Dendritic cell treated with granulocyte-macrophage colony-stimulating factor and Interleukin-4, amounts not matched to agents 40 ng/mL and 50 ng/mL, for 4 days (primary cell): ENCODE measurements around the gene PLA2G2E.
"Not testable (repeated sequence)": the region's sequence is repeated elsewhere in the genome, so short reads cannot be mapped to it uniquely, and the experiment has no call there.

Experiments
- H3K27ac Mint-ChIP-seq: one replicate; pipeline ENCODE4 v1.8.0; 2022; ENCODE audit warnings: mild to moderate bottlenecking, mixed read lengths
- H3K27me3 Mint-ChIP-seq: one replicate; pipeline ENCODE4 v1.8.0; 2022; ENCODE audit warnings: mild to moderate bottlenecking, mixed read lengths
- H3K36me3 Mint-ChIP-seq: one replicate; pipeline ENCODE4 v1.8.0; 2022; ENCODE audit warnings: low read depth, mixed read lengths
- H3K4me1 Mint-ChIP-seq: one replicate; pipeline ENCODE4 v1.8.0; 2022; ENCODE audit warnings: low read depth, mixed read lengths
- H3K4me3 Mint-ChIP-seq: one replicate; pipeline ENCODE4 v1.8.0; 2022; ENCODE audit warnings: mild to moderate bottlenecking, moderate library complexity, mixed read lengths
- H3K9me3 Mint-ChIP-seq: one replicate; pipeline ENCODE4 v1.8.0; 2022; ENCODE audit warnings: mixed read lengths
- intact Hi-C: fragments of 100-400 bp; cut with micrococcal nuclease; formaldehyde crosslinking; loops from one replicate; pipeline ENCODE4 v1.15.0; 2022

PLA2G2E gene

GRCh38 chr1:19942657-19943056, 19.2 kb upstream of the PLA2G2E start:
- Mint-ChIP-seq H3K36me3 (no peaks in the 10 kb centered on the region), H3K4me1 (no peaks in the 10 kb centered on the region), H3K27me3 (peaks cover 16% of the 10 kb centered on the region), H3K9me3 (no peaks in the 10 kb centered on the region), H3K4me3 (no peak overlapping the region), H3K27ac (no peak overlapping the region)
- intact Hi-C loops: no loop called here

GRCh38 chr1:19942088-19942487, 18.7 kb upstream of the PLA2G2E start:
- Mint-ChIP-seq H3K27me3 (peaks cover 16% of the 10 kb centered on the region), H3K27ac (no peak overlapping the region), H3K4me1 (no peaks in the 10 kb centered on the region), H3K9me3 (no peaks in the 10 kb centered on the region), H3K36me3 (no peaks in the 10 kb centered on the region), H3K4me3 (no peak overlapping the region)
- intact Hi-C loops: no loop called here

- no peaks in the 10 kb centered on the region for H3K4me1 Mint-ChIP-seq
Observed at GRCh38 chr1:19941206-19941568, 17.8 kb upstream of the PLA2G2E start.

GRCh38 chr1:19940486-19941205, 17.2 kb upstream of the PLA2G2E start:
- peaks cover 9% of the 10 kb centered on the region for H3K27me3 Mint-ChIP-seq
- no peaks in the 10 kb centered on the region for H3K36me3 Mint-ChIP-seq
- H3K27ac Mint-ChIP-seq: no peak overlapping the region
- no peak overlapping the region for H3K4me3 Mint-ChIP-seq
- intact Hi-C loops: no loop called here
- no peaks in the 10 kb centered on the region for H3K4me1 Mint-ChIP-seq
- no peaks in the 10 kb centered on the region for H3K9me3 Mint-ChIP-seq

More at GRCh38 chr1:19941206-19941568, 17.8 kb upstream of the PLA2G2E start:
- H3K27ac Mint-ChIP-seq: no peak overlapping the region
- H3K27me3 Mint-ChIP-seq: peaks cover 13% of the 10 kb centered on the region
- intact Hi-C loops: no loop called here
- H3K36me3 Mint-ChIP-seq: no peaks in the 10 kb centered on the region
- H3K4me3 Mint-ChIP-seq: no peak overlapping the region
- H3K9me3 Mint-ChIP-seq: no peaks in the 10 kb centered on the region

GRCh38 chr1:19938472-19938871, 15.1 kb upstream of the PLA2G2E start:
- Mint-ChIP-seq H3K4me1 (no peaks in the 10 kb centered on the region), H3K36me3 (no peaks in the 10 kb centered on the region), H3K27ac (no peak overlapping the region), H3K9me3 (peaks cover 2% of the 10 kb centered on the region), H3K4me3 (no peak overlapping the region), H3K27me3 (peaks cover 6% of the 10 kb centered on the region)
- intact Hi-C loops: no loop called here

- H3K36me3 Mint-ChIP-seq: no peaks in the 10 kb centered on the region
- no peak overlapping the region for H3K4me3 Mint-ChIP-seq
- no peak overlapping the region for H3K27ac Mint-ChIP-seq
- H3K27me3 Mint-ChIP-seq: peaks cover 6% of the 10 kb centered on the region
- intact Hi-C loops: no loop called here
- no peaks in the 10 kb centered on the region for H3K4me1 Mint-ChIP-seq
- H3K9me3 Mint-ChIP-seq: peaks cover 25% of the 10 kb centered on the region
Observed at GRCh38 chr1:19936061-19936750, 12.8 kb upstream of the PLA2G2E start.

- Mint-ChIP-seq H3K4me1 (no peaks in the 10 kb centered on the region), H3K27me3 (peaks cover 4% of the 10 kb centered on the region), H3K27ac (no peak overlapping the region)
Observed at GRCh38 chr1:19934336-19934735, 10.9 kb upstream of the PLA2G2E start.

GRCh38 chr1:19932866-19933265, 9.4 kb upstream of the PLA2G2E start:
- Mint-ChIP-seq H3K27ac (no peak overlapping the region), H3K36me3 (no peaks in the 10 kb centered on the region), H3K4me3 (no peak overlapping the region), H3K27me3 (peaks cover 5% of the 10 kb centered on the region), H3K4me1 (no peaks in the 10 kb centered on the region), H3K9me3 (peaks cover 41% of the 10 kb centered on the region)
- intact Hi-C loops: no loop called here

More at GRCh38 chr1:19934336-19934735, 10.9 kb upstream of the PLA2G2E start:
- Mint-ChIP-seq H3K4me3 (no peak overlapping the region), H3K36me3 (no peaks in the 10 kb centered on the region), H3K9me3 (peaks cover 41% of the 10 kb centered on the region)
- intact Hi-C loops: no loop called here

GRCh38 chr1:19927130-19927421, 3.7 kb upstream of the PLA2G2E start:
- H3K4me1 Mint-ChIP-seq, H3K27me3 Mint-ChIP-seq, intact Hi-C loops, H3K36me3 Mint-ChIP-seq, H3K27ac Mint-ChIP-seq, H3K4me3 Mint-ChIP-seq: not testable (repeated sequence)
- peaks cover 25% of the 10 kb centered on the region for H3K9me3 Mint-ChIP-seq

GRCh38 chr1:19926296-19927129, 3.1 kb upstream of the PLA2G2E start:
- Mint-ChIP-seq H3K27ac (no peak overlapping the region), H3K4me3 (no peak overlapping the region), H3K27me3 (peaks cover 3% of the 10 kb centered on the region), H3K9me3 (peaks cover 19% of the 10 kb centered on the region), H3K4me1 (no peaks in the 10 kb centered on the region), H3K36me3 (no peaks in the 10 kb centered on the region)
- intact Hi-C loops: no loop called here

GRCh38 chr1:19925342-19926070, 2.1 kb upstream of the PLA2G2E start:
- no peaks in the 10 kb centered on the region for H3K4me1 Mint-ChIP-seq
- H3K4me3 Mint-ChIP-seq: no peak overlapping the region
- intact Hi-C loops: no loop called here
- H3K36me3 Mint-ChIP-seq: no peaks in the 10 kb centered on the region
- peaks cover 3% of the 10 kb centered on the region for H3K27me3 Mint-ChIP-seq
- no peak overlapping the region for H3K27ac Mint-ChIP-seq
- H3K9me3 Mint-ChIP-seq: peaks cover 9% of the 10 kb centered on the region

GRCh38 chr1:19923953-19924346, 533 bp upstream of the PLA2G2E start:
- H3K9me3 Mint-ChIP-seq: no peaks in the 10 kb centered on the region
- peaks cover 3% of the 10 kb centered on the region for H3K27me3 Mint-ChIP-seq
- no peak overlapping the region for H3K4me3 Mint-ChIP-seq
- H3K27ac Mint-ChIP-seq: no peak overlapping the region
- intact Hi-C loops: no loop called here
- H3K4me1 Mint-ChIP-seq: no peaks in the 10 kb centered on the region
- no peaks in the 10 kb centered on the region for H3K36me3 Mint-ChIP-seq

GRCh38 chr1:19922015-19922688, 1.3 kb downstream of the PLA2G2E start:
- peaks cover 3% of the 10 kb centered on the region for H3K27me3 Mint-ChIP-seq
- no peak overlapping the region for H3K4me3 Mint-ChIP-seq
- intact Hi-C loops: no loop called here
- no peaks in the 10 kb centered on the region for H3K36me3 Mint-ChIP-seq
- H3K27ac Mint-ChIP-seq: no peak overlapping the region
- no peaks in the 10 kb centered on the region for H3K4me1 Mint-ChIP-seq
- no peaks in the 10 kb centered on the region for H3K9me3 Mint-ChIP-seq
